Endothelial cell of umbilical vein (primary cell): ENCODE measurements around the gene ITGA8. TPM values are rescaled to one million over a fixed set of nuclear protein-coding genes. Genes with fewer than 3 reads are reported as not detected.

Source experiments
- BruUV-seq: library from RNA; stranded (reverse); fragments of 400-500 nt; replicated peaks from 2 replicates; lab custom pipeline; 2021; lab: Mats Ljungman, UMichigan
- CTCF ChIA-PET: fragments of 300-600, 350-600 bp; sonication (Branson Sonifier 250); formaldehyde crosslinking; loops from one replicate; lab custom pipeline; 2021; ENCODE audit warnings: antibody characterized with exemption, inconsistent platforms; lab: Charles Lee
- POLR2A ChIA-PET: fragments of 300-600, 350-600 bp; sonication (Branson Sonifier 250); formaldehyde crosslinking; loops from one replicate; lab custom pipeline; 2021; ENCODE audit warnings: antibody characterized with exemption, inconsistent platforms; lab: Charles Lee
- DNase-seq: peaks from one replicate; pipeline ENCODE4 v3.0.0-alpha.2; 2011; ENCODE audit warnings: low read depth, low spot score
- FAIRE-seq: peaks from 2 replicates; lab custom pipeline; 2011; peaks lifted over from hg19 to GRCh38; lab: Jason Lieb, UNC
- H2AFZ ChIP-seq: 2 replicates; pipeline ENCODE4 v1.6.0; 2012; ENCODE audit warnings: low read depth, low read length, control low read depth, inconsistent platforms
- H3K27ac ChIP-seq: 2 replicates; pipeline ENCODE4 v1.5.1; 2011; ENCODE audit warnings: low read depth, mild to moderate bottlenecking, control low read depth, low read length, moderate library complexity; ENCODE audit not compliant: insufficient read depth
- H3K27me3 ChIP-seq, 2 experiments: 2 replicates each; pipeline versions ENCODE4 v1.6.0 to v1.6.1; 2011; ENCODE audit warnings: low read length in 2 of 2, mixed read lengths in 1 of 2; ENCODE audit not compliant: control insufficient read depth in 2 of 2, insufficient read depth in 2 of 2
- H3K36me3 ChIP-seq, 2 experiments: 2 replicates in 1 of 2; 3 replicates in 1 of 2; pipeline ENCODE4 v1.5.1; 2011; ENCODE audit warnings: low read length in 2 of 2, mild to moderate bottlenecking in 1 of 2, moderate library complexity in 1 of 2; ENCODE audit not compliant: control insufficient read depth in 2 of 2, insufficient read depth in 2 of 2; ENCODE audit errors: extremely low read depth in 1 of 2
- H3K4me1 ChIP-seq: 3 replicates; pipeline ENCODE4 v1.5.1; 2011; ENCODE audit warnings: mild to moderate bottlenecking, low read length; ENCODE audit not compliant: control insufficient read depth, insufficient read depth; ENCODE audit errors: extremely low read depth
- H3K4me2 ChIP-seq: 2 replicates; pipeline ENCODE4 v1.6.1; 2011; ENCODE audit warnings: low read length, control low read depth, mixed read lengths; ENCODE audit not compliant: insufficient read depth
- H3K4me3 ChIP-seq, 3 experiments: fragments of 200-600 bp in 1 of 3; sonication (generic), shearing (Covaris generic) in 1 of 3; replicated peaks in 1 of 3; 2 replicates each; pipeline ENCODE4 v1.5.1; 2011 to 2016; ENCODE audit warnings: control low read depth in 3 of 3, low read length in 3 of 3, mild to moderate bottlenecking in 2 of 3, inconsistent platforms in 1 of 3, low read depth in 1 of 3, moderate library complexity in 1 of 3; ENCODE audit not compliant: insufficient read depth in 1 of 3
- H3K79me2 ChIP-seq: 2 replicates; pipeline ENCODE4 v1.6.0; 2012; ENCODE audit warnings: low read length, inconsistent platforms; ENCODE audit not compliant: control insufficient read depth, insufficient read depth
- H3K9ac ChIP-seq: replicated peaks from 2 replicates; pipeline ENCODE3; 2011; ENCODE audit warnings: low read length, control low read depth; ENCODE audit not compliant: insufficient read depth; ENCODE audit errors: extremely low read depth
- H3K9me1 ChIP-seq: replicated peaks from 3 replicates; pipeline ENCODE4 v1.6.0; 2011; ENCODE audit warnings: mild to moderate bottlenecking, low read length; ENCODE audit not compliant: control insufficient read depth, insufficient read depth; ENCODE audit errors: extremely low read depth
- H3K9me3 ChIP-seq: replicated peaks from 2 replicates; pipeline ENCODE4 v1.5.1; 2012; ENCODE audit warnings: low read length, inconsistent platforms; ENCODE audit not compliant: control insufficient read depth, insufficient read depth
- H4K20me1 ChIP-seq: replicated peaks from 2 replicates; pipeline ENCODE3; 2011; ENCODE audit warnings: mild to moderate bottlenecking, low read length; ENCODE audit not compliant: control insufficient read depth, insufficient read depth; ENCODE audit errors: extremely low read depth
- CTCF ChIP-seq, 2 donors: IDR thresholded peaks; 1 replicate in 1 of 2; 2 replicates in 1 of 2; pipeline ENCODE4 v1.5.1; 2011; ENCODE audit warnings: low read length in 2 of 2, mild to moderate bottlenecking in 2 of 2, moderate library complexity in 2 of 2, control low read depth in 1 of 2, inconsistent platforms in 1 of 2, low read depth in 1 of 2; ENCODE audit not compliant: insufficient read depth in 1 of 2; ENCODE audit errors: extremely low read depth in 1 of 2
- EZH2 ChIP-seq: IDR thresholded peaks from 2 replicates; pipeline ENCODE4 v1.6.1; 2012; ENCODE audit warnings: borderline replicate concordance, low read depth, mild to moderate bottlenecking, moderate library complexity, low read length, inconsistent platforms; ENCODE audit not compliant: severe bottlenecking
- FOS ChIP-seq: IDR thresholded peaks from 2 replicates; pipeline ENCODE4 v1.6.1; 2011; ENCODE audit warnings: mild to moderate bottlenecking, low read length, moderate library complexity, borderline replicate concordance; ENCODE audit not compliant: insufficient read depth
- GATA2 ChIP-seq: IDR thresholded peaks from 2 replicates; pipeline ENCODE4 v1.7.0; 2011; ENCODE audit warnings: low read depth, mild to moderate bottlenecking, moderate library complexity, mixed read lengths, low read length; ENCODE audit not compliant: insufficient read length, insufficient read depth
- JUN ChIP-seq: IDR thresholded peaks from 2 replicates; pipeline ENCODE4 v1.6.1; 2011; ENCODE audit warnings: borderline replicate concordance, low read depth; ENCODE audit not compliant: insufficient read length, insufficient read depth
- MAX ChIP-seq: IDR thresholded peaks from 2 replicates; pipeline ENCODE4 v1.6.1; 2011; ENCODE audit not compliant: insufficient read depth, insufficient read length
- MYC ChIP-seq: IDR thresholded peaks from one replicate; pipeline ENCODE4 v1.6.1; 2011; ENCODE audit warnings: mild to moderate bottlenecking, low read depth, low read length
- POLR2A ChIP-seq: IDR thresholded peaks from 2 replicates; pipeline ENCODE4 v1.6.1; 2012; ENCODE audit warnings: low read depth, mild to moderate bottlenecking, control low read depth, low read length
- POLR2AphosphoS5 ChIP-seq: IDR thresholded peaks from 2 replicates; pipeline ENCODE4 v1.6.1; 2012; ENCODE audit warnings: low read depth, mild to moderate bottlenecking, control low read depth, low read length, moderate library complexity; ENCODE audit not compliant: insufficient read depth
- dilution Hi-C: fragments of 300-500 bp; cut with MboI; formaldehyde crosslinking; loops from one replicate; pipeline ENCODE4 v1.15.0; 2019; ENCODE audit warnings: low sequenced_read_pairs; ENCODE audit not compliant: extremely low pct_ligation_motif_present
- intact Hi-C: fragments of 100-400 bp; cut with micrococcal nuclease; formaldehyde crosslinking; loops from one replicate; pipeline ENCODE4 v1.10.0; 2022
- polyA plus RNA-seq, 4 experiments: library from polyadenylated mRNA; depleted of rRNA in 3 of 4; stranded (reverse) in 3 of 4; unstranded in 1 of 4; fragments of >200 nt; gene quantifications; 2 replicates each; pipeline versions ENCODE4 v1.2.1 to v1.2.3, GENCODE V29; 2011 to 2012; ENCODE audit warnings: missing spikeins in 1 of 4
- total RNA-seq: library from RNA; stranded (reverse); gene quantifications from 2 replicates; pipeline ENCODE4 v1.2.3, GENCODE V29; 2021

Gene ITGA8
- total and polyA plus RNA-seq, 2 donors (not counting 3 experiments of a cell fraction or from before 2014, with no cell fraction given): 0.04 to 0.40 TPM

GRCh38 chr10:15494850-15495506 is 224.7 kb downstream of the ITGA8 start:
- Histone ChIP-seq H3K9me3 (no peaks in the 10 kb centered on the region), H3K4me3 (no peak overlapping the region), H3K9me1 (no peaks in the 10 kb centered on the region), H4K20me1 (no peaks in the 10 kb centered on the region), H3K9ac (no peak overlapping the region), H3K27me3 (peaks cover 0 to 8% of the 10 kb centered on the region in 2 experiments), H2AFZ (no peak overlapping the region), H3K27ac (no peak overlapping the region), H3K36me3 (no peaks in the 10 kb centered on the region), H3K4me1 (no peaks in the 10 kb centered on the region), H3K4me2 (no peak overlapping the region), H3K79me2 (no peaks in the 10 kb centered on the region)
- FAIRE-seq: no peak
- CTCF ChIA-PET: no interaction called here
- intact Hi-C loops (no loop called here), dilution Hi-C loops (no loop called here)
- DNase-seq: no peak
- BruUV-seq: no TSS peak
- no peak for TF ChIP-seq EZH2
- no peak for TF ChIP-seq FOS
- no peak for TF ChIP-seq JUN
- no peak for TF ChIP-seq GATA2
- no peak for TF ChIP-seq MAX
- TF ChIP-seq POLR2AphosphoS5: no peak
- TF ChIP-seq POLR2A: no peak
- no peak for TF ChIP-seq CTCF (IDR thresholded peaks at IDR 0.05; ENCODE audit: extremely low read depth in 1 of 2, insufficient read depth in 1 of 2, low read depth in 1 of 2, low read length in 2 of 2)
- TF ChIP-seq MYC: no peak
- POLR2A ChIA-PET: no interaction called here
